GM18868 (cell line): Measurements from ENCODE around the gene AKAP9.
"Not testable (repeated sequence)": the region's sequence is repeated elsewhere in the genome, so short reads cannot be mapped to it uniquely, and the experiment has no call there.

Source experiments
- ATAC-seq: cut with Tn5 transposase; IDR thresholded peaks from one replicate; pipeline ENCODE4 v1.9.1; 2021; ENCODE audit warnings: mild to moderate bottlenecking, moderate library complexity; ENCODE audit not compliant: unreplicated experiment

AKAP9 gene

GRCh38 chr7:92131764-92132330 is 191.2 kb downstream of the AKAP9 start:
- ATAC-seq = no peak

GRCh38 chr7:92133133-92133736 is 192.6 kb downstream of the AKAP9 start:
- ATAC-seq = peak; percentile 19

- ATAC-seq = peak; percentile 27
Observed at GRCh38 chr7:92133737-92134270, 193.1 kb downstream of the AKAP9 start.

- peak; percentile 87 for ATAC-seq
Observed at GRCh38 chr7:92134271-92135051, 193.8 kb downstream of the AKAP9 start, which contains the start of gene CYP51A1. Gene CYP51A1, minus strand, starts transcription at chr7:92134477. Its CDS starts 113 bp downstream, at chr7:92134364.

- no peak for ATAC-seq
Observed at GRCh38 chr7:92135052-92135889, 194.6 kb downstream of the AKAP9 start.

GRCh38 chr7:92137557-92137956 is 196.9 kb downstream of the AKAP9 start:
- ATAC-seq = no peak

GRCh38 chr7:92141161-92141560 is 200.5 kb downstream of the AKAP9 start:
- ATAC-seq = no peak

GRCh38 chr7:92142791-92143190 is 202.1 kb downstream of the AKAP9 start:
- not testable (repeated sequence) for ATAC-seq

- not testable (repeated sequence) for ATAC-seq
Observed at GRCh38 chr7:92143192-92143880, 202.7 kb downstream of the AKAP9 start.

- ATAC-seq = no peak
Observed at GRCh38 chr7:92149736-92150239, 209.1 kb downstream of the AKAP9 start.

- ATAC-seq = no peak
Observed at GRCh38 chr7:92150450-92151017, 209.9 kb downstream of the AKAP9 start.

GRCh38 chr7:92155108-92155739 is 214.6 kb downstream of the AKAP9 start:
- no peak for ATAC-seq

GRCh38 chr7:92156990-92157389 is 216.3 kb downstream of the AKAP9 start:
- no peak for ATAC-seq

GRCh38 chr7:92158660-92159575 is 218.3 kb downstream of the AKAP9 start:
- peak; percentile 84 for ATAC-seq
